BE2C (cell line): ENCODE data around the gene NRP1.

Experiments used
- DNase-seq: peaks from one replicate; pipeline ENCODE4 v3.0.0-alpha.2; 2020
- H3K27me3 ChIP-seq: fragments of 250-450 bp; sonication (Bioruptor Pico); 2 replicates; pipeline ENCODE4 v1.5.1; 2020; ENCODE audit warnings: mild to moderate bottlenecking
- H3K36me3 ChIP-seq: fragments of 250-450 bp; sonication (Bioruptor Pico); 2 replicates; pipeline ENCODE4 v1.5.1; 2020; ENCODE audit warnings: mild to moderate bottlenecking
- H3K4me1 ChIP-seq: fragments of 250-450 bp; sonication (Bioruptor Pico); 2 replicates; pipeline ENCODE4 v1.5.1; 2020
- H3K4me3 ChIP-seq: 2 replicates; pipeline ENCODE4 v1.5.1; 2011; ENCODE audit warnings: low read depth, low read length
- H3K9me3 ChIP-seq: fragments of 250-450 bp; sonication (Bioruptor Pico); 2 replicates; pipeline ENCODE4 v1.5.1; 2020
- CTCF ChIP-seq: IDR thresholded peaks from 2 replicates; pipeline ENCODE4 v1.5.1; 2012; ENCODE audit warnings: mild to moderate bottlenecking, low read depth, low read length

NRP1 gene

GRCh38 chr10:33256458-33256857 lies 78.0 kb downstream of the NRP1 start:
- Histone ChIP-seq H3K9me3 (no peaks in the 10 kb centered on the region), H3K27me3 (no peaks in the 10 kb centered on the region), H3K4me1 (no peaks in the 10 kb centered on the region; the same call in 1 of the 2 replicates), H3K36me3 (peaks cover 50% of the 10 kb centered on the region), H3K4me3 (no peak overlapping the region)
- no peak for DNase-seq
- TF ChIP-seq CTCF, result no peak

- TF ChIP-seq CTCF, result no peak
- H3K27me3 ChIP-seq, result no peaks in the 10 kb centered on the region
- H3K36me3 ChIP-seq, result peaks cover 63% of the 10 kb centered on the region
- no peak overlapping the region for H3K4me3 ChIP-seq
- no peak for DNase-seq
- no peaks in the 10 kb centered on the region; the same call in 1 of the 2 replicates for H3K4me1 ChIP-seq
- H3K9me3 ChIP-seq, result no peaks in the 10 kb centered on the region
Measured at GRCh38 chr10:33254556-33255160, 79.8 kb downstream of the NRP1 start.

GRCh38 chr10:33253411-33253810 lies 81.1 kb downstream of the NRP1 start:
- Histone ChIP-seq H3K4me3 (no peak overlapping the region), H3K27me3 (no peaks in the 10 kb centered on the region), H3K4me1 (no peaks in the 10 kb centered on the region), H3K9me3 (no peaks in the 10 kb centered on the region), H3K36me3 (peaks cover 67% of the 10 kb centered on the region)
- DNase-seq, result no peak
- no peak for TF ChIP-seq CTCF

GRCh38 chr10:33252794-33253203 lies 81.7 kb downstream of the NRP1 start:
- no peak for TF ChIP-seq CTCF

GRCh38 chr10:33252324-33252723 lies 82.1 kb downstream of the NRP1 start:
- H3K4me3 ChIP-seq, result no peak overlapping the region
- no peak for TF ChIP-seq CTCF
- no peak for DNase-seq
- H3K4me1 ChIP-seq, result no peaks in the 10 kb centered on the region
- peaks cover 68% of the 10 kb centered on the region for H3K36me3 ChIP-seq
- H3K27me3 ChIP-seq, result no peaks in the 10 kb centered on the region
- H3K9me3 ChIP-seq, result no peaks in the 10 kb centered on the region

More at GRCh38 chr10:33252794-33253203, 81.7 kb downstream of the NRP1 start:
- Histone ChIP-seq H3K9me3 (no peaks in the 10 kb centered on the region), H3K27me3 (no peaks in the 10 kb centered on the region), H3K4me1 (no peaks in the 10 kb centered on the region), H3K36me3 (peaks cover 64% of the 10 kb centered on the region), H3K4me3 (no peak overlapping the region)
- no peak for DNase-seq

GRCh38 chr10:33249659-33250345 lies 84.7 kb downstream of the NRP1 start:
- H3K4me1 ChIP-seq, result no peaks in the 10 kb centered on the region

More at GRCh38 chr10:33249659-33250345, 84.7 kb downstream of the NRP1 start:
- Histone ChIP-seq H3K4me3 (no peak overlapping the region), H3K36me3 (peaks cover 75% of the 10 kb centered on the region), H3K27me3 (no peaks in the 10 kb centered on the region), H3K9me3 (no peaks in the 10 kb centered on the region)
- no peak for TF ChIP-seq CTCF
- no peak for DNase-seq
